T-cell (primary cell): ENCODE results near the gene MEP1B. TPM values are rescaled to one million over a fixed set of nuclear protein-coding genes. Genes with fewer than 3 reads are reported as not detected.

Source experiments
- ATAC-seq, 4 experiments: fragments of 200-7000 bp in 3 of 4; fragments of 150-1000 bp in 1 of 4; cut with Tn5 transposase; replicated peaks in 1 of 4; 1 replicate in 3 of 4; 2 replicates in 1 of 4; pipeline ENCODE4 v1.10.0; 2021; ENCODE audit warnings: moderate library complexity in 3 of 4, mild to moderate bottlenecking in 2 of 4, moderate number of reproducible peaks in 1 of 4
- CTCF ChIA-PET, 2 donors: fragments of 300-600 bp; sonication (Branson Sonifier 250); formaldehyde crosslinking; loops; one replicate each; lab custom pipeline; 2022; ENCODE audit warnings: antibody characterized with exemption in 2 of 2; lab: Charles Lee
- POLR2A ChIA-PET, 2 donors: fragments of 300-600 bp; sonication (Branson Sonifier 250); formaldehyde crosslinking; loops; one replicate each; lab custom pipeline; 2022; ENCODE audit warnings: antibody characterized with exemption in 2 of 2; lab: Charles Lee
- DNase-seq, 35 experiments: peaks; one replicate each; pipeline versions ENCODE4 v3.0.0 to v3.0.0-alpha.2; 2013 to 2023
- H3K27ac ChIP-seq: one replicate; pipeline ENCODE4 v1.5.1; 2013; ENCODE audit warnings: low read length
- H3K27me3 ChIP-seq, 2 experiments: replicated peaks in 1 of 2; 1 replicate in 1 of 2; 2 replicates in 1 of 2; pipeline versions ENCODE4 v1.6.1 to v1.7.0; 2013; ENCODE audit warnings: low read length in 1 of 2, mixed read lengths in 1 of 2; ENCODE audit not compliant: control insufficient read depth in 2 of 2, insufficient read depth in 2 of 2; ENCODE audit errors: extremely low read depth in 1 of 2
- H3K36me3 ChIP-seq, 2 donors: 1 replicate in 1 of 2; 2 replicates in 1 of 2; pipeline versions ENCODE4 v1.6.1 to v1.7.0; 2013; ENCODE audit warnings: low read length in 1 of 2; ENCODE audit not compliant: control insufficient read depth in 2 of 2, insufficient read depth in 1 of 2; ENCODE audit errors: extremely low read depth in 1 of 2
- H3K4me1 ChIP-seq, 2 experiments: 1 replicate in 1 of 2; 2 replicates in 1 of 2; pipeline versions ENCODE4 v1.6.1 to v1.7.0; 2013; ENCODE audit warnings: low read length in 2 of 2, mixed read lengths in 1 of 2; ENCODE audit not compliant: insufficient read depth in 2 of 2, control insufficient read depth in 1 of 2; ENCODE audit errors: extremely low read depth in 1 of 2
- H3K4me3 ChIP-seq, 2 donors: 1 replicate in 1 of 2; 2 replicates in 1 of 2; pipeline versions ENCODE4 v1.5.1 to v1.7.0; 2013; ENCODE audit warnings: mild to moderate bottlenecking in 2 of 2, low read length in 1 of 2, moderate library complexity in 1 of 2; ENCODE audit not compliant: control insufficient read depth in 1 of 2; ENCODE audit errors: extremely low read depth in 1 of 2
- H3K9me3 ChIP-seq: 2 replicates; pipeline ENCODE4 v1.7.0; 2013
- H3K27ac Mint-ChIP-seq, 2 donors: one replicate each; pipeline ENCODE4 v1.8.0; 2020 to 2021; ENCODE audit warnings: mild to moderate bottlenecking in 2 of 2, mixed read lengths in 2 of 2
- H3K27me3 Mint-ChIP-seq, 2 donors: one replicate each; pipeline ENCODE4 v1.8.0; 2021 to 2022; ENCODE audit warnings: mixed read lengths in 2 of 2
- H3K36me3 Mint-ChIP-seq: one replicate; pipeline ENCODE4 v1.8.0; 2021; ENCODE audit warnings: mixed read lengths
- H3K4me1 Mint-ChIP-seq, 3 donors: one replicate each; pipeline ENCODE4 v1.8.0; 2020 to 2022; ENCODE audit warnings: mixed read lengths in 3 of 3, mild to moderate bottlenecking in 1 of 3
- H3K4me3 Mint-ChIP-seq, 3 donors: one replicate each; pipeline ENCODE4 v1.8.0; 2020 to 2022; ENCODE audit warnings: mild to moderate bottlenecking in 3 of 3, mixed read lengths in 3 of 3, moderate library complexity in 3 of 3
- H3K9me3 Mint-ChIP-seq, 3 donors: one replicate each; pipeline ENCODE4 v1.8.0; 2020 to 2022; ENCODE audit warnings: mixed read lengths in 3 of 3
- WGBS: methylation state at CpG from one replicate; pipeline ENCODE4 v1.1.5; 2013; ENCODE audit warnings: missing lambda C conversion rate; ENCODE audit not compliant: insufficient coverage; 5-methylcytosine and 5-hydroxymethylcytosine counted together
- total RNA-seq, 35 experiments: library from RNA in 6 of 35; stranded (reverse) in 6 of 35; fragments of 120-200 nt in 1 of 35; gene quantifications; one replicate each; pipeline versions ENCODE4 v1.2.1 to v1.2.4 and lab custom pipeline; 2013 to 2026

The MEP1B gene
- total RNA-seq, 5 donors from 2014 or later (not counting 1 experiment from before 2014, with no cell fraction given), result 0.18 TPM; not detected in 4

GRCh38 chr18:32264401-32264800 lies 74.6 kb downstream of the MEP1B start:
- H3K9me3 Mint-ChIP-seq, result no peaks in the 10 kb centered on the region
- H3K36me3 Mint-ChIP-seq, result no peaks in the 10 kb centered on the region
- Histone ChIP-seq H3K27me3 (peaks cover 0 to 8% of the 10 kb centered on the region in 2 experiments), H3K9me3 (no peaks in the 10 kb centered on the region), H3K4me3 (no peak overlapping the region), H3K4me1 (no peaks in the 10 kb centered on the region), H3K36me3 (no peaks in the 10 kb centered on the region), H3K27ac (no peak overlapping the region)
- no peak overlapping the region for H3K27ac Mint-ChIP-seq
- H3K4me1 Mint-ChIP-seq, result no peaks in the 10 kb centered on the region
- peaks cover 16 to 27% of the 10 kb centered on the region in 2 donors for H3K27me3 Mint-ChIP-seq
- POLR2A ChIA-PET, result no interaction called here
- no CpG with 5 or more reads among the region's 2 CpGs for WGBS
- ATAC-seq (no peak), DNase-seq (no peak)
- CTCF ChIA-PET, result interaction anchor here (0.5 to 1.1 kb wide), 3 partner anchors 8 to 291 kb away, joined by 3 to 4 read pairs (median 3); no protein-coding TSS in a partner anchor
- no peak overlapping the region for H3K4me3 Mint-ChIP-seq

GRCh38 chr18:32267463-32267862 lies 77.6 kb downstream of the MEP1B start:
- Mint-ChIP-seq H3K4me3 (no peak overlapping the region), H3K9me3 (no peaks in the 10 kb centered on the region), H3K27me3 (peaks cover 8 to 12% of the 10 kb centered on the region in 2 donors), H3K27ac (no peak overlapping the region), H3K36me3 (no peaks in the 10 kb centered on the region), H3K4me1 (no peaks in the 10 kb centered on the region)
- H3K9me3 ChIP-seq, result no peaks in the 10 kb centered on the region
- ATAC-seq (no peak), DNase-seq (no peak)
- peaks cover 0 to 10% of the 10 kb centered on the region in 2 experiments for H3K27me3 ChIP-seq
- no CpG with 5 or more reads among the region's 4 CpGs for WGBS
- no peak overlapping the region for H3K4me3 ChIP-seq
- H3K4me1 ChIP-seq, result no peaks in the 10 kb centered on the region
- CTCF ChIA-PET, result no interaction called here
- no peak overlapping the region for H3K27ac ChIP-seq
- no peaks in the 10 kb centered on the region for H3K36me3 ChIP-seq
- POLR2A ChIA-PET, result no interaction called here

Other genes starting within 250 kb of the MEP1B start
- 10 to 100 TPM; 44.7 to 62.0 (median 51.8) TPM for gene TRAPPC8, start 246.9 kb upstream of the MEP1B start, total RNA-seq
- 10 to 100 TPM; 33.6 to 70.1 (median 37.4) TPM for gene RNF125, start 171.2 kb upstream of the MEP1B start, total RNA-seq
- gene RNF138, start 98.2 kb upstream of the MEP1B start, total RNA-seq, result 100 to 1,000 TPM in 1 of 5 donors, 10 to 100 TPM in 4; 61.3 to 103 (median 67.5) TPM